ENCODE data around the gene MYMK. TPM values are rescaled to one million over a fixed set of nuclear protein-coding genes. Genes with fewer than 3 reads are reported as not detected.

The MYMK gene
- total RNA-seq, 1 donor from 2014 or later = not detected

- H3K27ac Mint-ChIP-seq = no peak overlapping the region
- no peak for DNase-seq (ENCODE audit: low spot score)
- peaks cover 8% of the 10 kb centered on the region for H3K4me1 Mint-ChIP-seq (ENCODE audit: low read depth)
- no peak overlapping the region for H3K4me3 Mint-ChIP-seq
- peaks cover 12% of the 10 kb centered on the region for H3K27me3 Mint-ChIP-seq (ENCODE audit: insufficient read depth)
- H3K9me3 Mint-ChIP-seq = no peaks in the 10 kb centered on the region
- intact Hi-C loops (cut with micrococcal nuclease) = loop anchor here (5.0 kb wide), 1 partner anchor 138 kb away; the partner anchor contains the start of genes MED22 and RPL7A
- no peaks in the 10 kb centered on the region for H3K36me3 Mint-ChIP-seq (ENCODE audit: low read depth)
Measured at GRCh38 chr9:133484671-133485437, 39.9 kb downstream of the MYMK start.

DNA sequence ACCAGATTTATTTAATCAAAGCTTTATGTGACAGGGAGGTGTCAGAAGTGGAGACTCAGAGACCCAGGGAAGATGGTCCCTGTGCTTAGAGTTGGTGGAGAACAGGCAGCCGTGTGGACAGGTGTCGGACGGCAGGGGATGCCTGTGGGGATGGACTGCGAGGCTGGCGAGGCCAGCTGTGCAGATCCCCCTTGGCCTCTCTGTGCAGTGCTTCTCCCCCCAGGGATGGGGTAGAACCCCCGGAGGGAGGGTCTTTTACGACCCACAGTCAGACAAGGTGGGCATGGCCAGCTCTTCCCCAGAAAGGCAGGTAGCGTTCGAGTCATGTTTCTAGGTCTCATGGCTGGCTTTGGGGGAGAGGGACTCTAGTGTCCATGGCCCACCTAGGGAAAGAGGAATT is 41.1 kb downstream of the MYMK start:
- H3K9me3 Mint-ChIP-seq = no peaks in the 10 kb centered on the region
- intact Hi-C loops (cut with micrococcal nuclease) = no loop called here
- no peaks in the 10 kb centered on the region for H3K36me3 Mint-ChIP-seq (ENCODE audit: low read depth)
- peaks cover 14% of the 10 kb centered on the region for H3K27me3 Mint-ChIP-seq (ENCODE audit: insufficient read depth)
- DNase-seq (ENCODE audit: low spot score) = no peak
- H3K4me3 Mint-ChIP-seq = no peak overlapping the region
- H3K4me1 Mint-ChIP-seq (ENCODE audit: low read depth) = peaks cover 13% of the 10 kb centered on the region
- H3K27ac Mint-ChIP-seq = no peak overlapping the region

- Mint-ChIP-seq H3K4me3 (peak within 1 kb of the TSS; percentile 79), H3K9me3 (no peaks in the 10 kb centered on the region), H3K27me3 (ENCODE audit: insufficient read depth) (peaks cover 13% of the 10 kb centered on the region), H3K36me3 (ENCODE audit: low read depth) (no peaks in the 10 kb centered on the region), H3K27ac (no peak within 1 kb of the TSS), H3K4me1 (ENCODE audit: low read depth) (peaks cover 6% of the 10 kb centered on the region)
- intact Hi-C loops (cut with micrococcal nuclease) = loop anchor here (1.0 to 2.0 kb wide), 3 partner anchors 20 to 108 kb away; partner anchors contain the start of gene CACFD1
- peak; percentile 82 for DNase-seq (ENCODE audit: low spot score)
Measured at GRCh38 chr9:133478851-133479711, 45.7 kb downstream of the MYMK start, which contains the start of gene SLC2A6. SLC2A6 (minus strand) TSS chr9:133479099; CDS start chr9:133479059, 40 bp downstream.

- no peaks in the 10 kb centered on the region for H3K9me3 Mint-ChIP-seq
- no peak for DNase-seq (ENCODE audit: low spot score)
- H3K4me1 Mint-ChIP-seq (ENCODE audit: low read depth) = peaks cover 6% of the 10 kb centered on the region
- H3K36me3 Mint-ChIP-seq (ENCODE audit: low read depth) = no peaks in the 10 kb centered on the region
- intact Hi-C loops (cut with micrococcal nuclease) = loop anchor here (2.0 kb wide), 2 partner anchors 71 to 107 kb away; no protein-coding TSS in a partner anchor
- peaks cover 10% of the 10 kb centered on the region for H3K27me3 Mint-ChIP-seq (ENCODE audit: insufficient read depth)
- H3K4me3 Mint-ChIP-seq = peak overlapping the region; percentile 58
- no peak overlapping the region for H3K27ac Mint-ChIP-seq
Measured at GRCh38 chr9:133477992-133478850, 46.5 kb downstream of the MYMK start.

GRCh38 chr9:133477461-133477860 is 47.3 kb downstream of the MYMK start:
- Mint-ChIP-seq H3K4me3 (peak overlapping the region; percentile 26), H3K4me1 (ENCODE audit: low read depth) (peaks cover 6% of the 10 kb centered on the region), H3K36me3 (ENCODE audit: low read depth) (no peaks in the 10 kb centered on the region), H3K27me3 (ENCODE audit: insufficient read depth) (peaks cover 6% of the 10 kb centered on the region), H3K9me3 (no peaks in the 10 kb centered on the region), H3K27ac (no peak overlapping the region)
- DNase-seq (ENCODE audit: low spot score) = no peak
- intact Hi-C loops (cut with micrococcal nuclease) = no loop called here

DNA sequence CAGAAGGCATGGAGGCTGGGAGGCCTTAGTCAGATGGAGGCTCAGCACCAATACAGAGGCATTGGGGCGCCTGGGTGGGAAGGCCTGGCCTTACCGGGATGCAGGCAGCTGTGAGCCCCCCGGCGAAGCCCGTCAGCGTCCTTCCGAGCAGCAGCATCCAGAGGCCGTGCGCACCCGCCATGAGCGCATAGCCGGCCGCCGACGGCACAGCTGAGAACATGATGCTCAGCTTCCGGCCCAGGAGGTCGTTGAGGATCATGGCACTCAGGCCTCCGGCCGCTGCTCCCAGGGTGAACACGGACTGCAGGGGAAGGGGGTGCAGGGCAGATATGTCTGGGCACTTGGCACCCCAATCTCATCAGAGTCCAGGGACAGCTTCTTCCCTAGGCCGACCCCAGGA is 47.8 kb downstream of the MYMK start:
- peaks cover 6% of the 10 kb centered on the region for H3K27me3 Mint-ChIP-seq (ENCODE audit: insufficient read depth)
- intact Hi-C loops (cut with micrococcal nuclease) = no loop called here
- no peaks in the 10 kb centered on the region for H3K36me3 Mint-ChIP-seq (ENCODE audit: low read depth)
- no peak for DNase-seq (ENCODE audit: low spot score)
- no peak overlapping the region for H3K27ac Mint-ChIP-seq
- H3K9me3 Mint-ChIP-seq = no peaks in the 10 kb centered on the region
- no peak overlapping the region for H3K4me3 Mint-ChIP-seq
- peaks cover 6% of the 10 kb centered on the region for H3K4me1 Mint-ChIP-seq (ENCODE audit: low read depth)

GRCh38 chr9:133476036-133476931 is 48.5 kb downstream of the MYMK start:
- no peak overlapping the region for H3K4me3 Mint-ChIP-seq
- intact Hi-C loops (cut with micrococcal nuclease) = no loop called here
- H3K27me3 Mint-ChIP-seq (ENCODE audit: insufficient read depth) = peaks cover 5% of the 10 kb centered on the region
- H3K36me3 Mint-ChIP-seq (ENCODE audit: low read depth) = no peaks in the 10 kb centered on the region
- H3K9me3 Mint-ChIP-seq = no peaks in the 10 kb centered on the region
- H3K4me1 Mint-ChIP-seq (ENCODE audit: low read depth) = peaks cover 6% of the 10 kb centered on the region
- H3K27ac Mint-ChIP-seq = no peak overlapping the region
- DNase-seq (ENCODE audit: low spot score) = no peak

DNA sequence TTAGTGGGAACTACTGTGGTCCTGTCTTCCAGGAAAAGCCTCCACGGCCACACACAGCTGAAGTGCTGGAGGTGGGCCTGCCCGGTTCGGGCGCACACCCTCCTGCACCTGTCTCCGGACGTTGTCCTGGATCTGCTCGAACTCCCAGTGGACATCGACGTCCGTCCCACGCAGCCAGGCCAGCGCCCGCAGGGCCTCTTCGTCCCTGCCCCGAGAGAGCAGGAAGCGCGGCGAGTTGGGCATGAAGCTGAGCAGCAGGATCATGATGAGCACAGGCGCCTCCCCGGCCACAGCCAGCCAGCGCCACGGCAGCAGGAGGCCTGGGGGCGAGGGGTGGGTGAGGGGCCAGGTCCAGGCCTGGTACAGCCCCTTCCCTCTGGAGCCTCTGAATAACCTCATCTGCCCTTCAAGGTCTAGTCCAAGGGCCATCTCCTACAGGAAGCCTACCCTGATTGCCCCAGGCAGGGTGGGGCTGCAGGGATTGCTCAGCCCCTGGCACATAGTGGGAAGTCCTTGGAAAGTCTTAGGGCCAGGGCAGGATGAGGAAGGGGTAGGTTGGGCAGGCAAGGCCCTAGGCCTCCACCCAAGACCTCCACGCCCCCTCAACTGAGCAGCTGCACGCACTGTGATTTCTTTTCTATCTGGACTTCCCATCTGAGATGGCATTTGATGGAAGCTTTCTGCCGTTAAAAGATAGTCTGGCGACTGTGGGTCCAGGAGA is 49.3 kb downstream of the MYMK start:
- intact Hi-C loops (cut with micrococcal nuclease) = no loop called here
- H3K27me3 Mint-ChIP-seq (ENCODE audit: insufficient read depth) = peaks cover 3% of the 10 kb centered on the region
- H3K36me3 Mint-ChIP-seq (ENCODE audit: low read depth) = no peaks in the 10 kb centered on the region
- H3K9me3 Mint-ChIP-seq = no peaks in the 10 kb centered on the region
- no peak for DNase-seq (ENCODE audit: low spot score)
- no peak overlapping the region for H3K4me3 Mint-ChIP-seq
- peaks cover 6% of the 10 kb centered on the region for H3K4me1 Mint-ChIP-seq (ENCODE audit: low read depth)
- H3K27ac Mint-ChIP-seq = no peak overlapping the region

- no peaks in the 10 kb centered on the region for H3K9me3 Mint-ChIP-seq
- peaks cover 4% of the 10 kb centered on the region for H3K4me1 Mint-ChIP-seq (ENCODE audit: low read depth)
- no peak overlapping the region for H3K4me3 Mint-ChIP-seq
- no peak overlapping the region for H3K27ac Mint-ChIP-seq
- intact Hi-C loops (cut with micrococcal nuclease) = no loop called here
- H3K27me3 Mint-ChIP-seq (ENCODE audit: insufficient read depth) = peaks cover 2% of the 10 kb centered on the region
- no peaks in the 10 kb centered on the region for H3K36me3 Mint-ChIP-seq (ENCODE audit: low read depth)
- DNase-seq (ENCODE audit: low spot score) = no peak
Measured at GRCh38 chr9:133474853-133475252, 49.9 kb downstream of the MYMK start.

- no peak for DNase-seq (ENCODE audit: low spot score)
- Mint-ChIP-seq H3K4me1 (ENCODE audit: low read depth) (no peaks in the 10 kb centered on the region), H3K27me3 (ENCODE audit: insufficient read depth) (no peaks in the 10 kb centered on the region), H3K4me3 (no peak overlapping the region), H3K9me3 (no peaks in the 10 kb centered on the region), H3K36me3 (ENCODE audit: low read depth) (no peaks in the 10 kb centered on the region), H3K27ac (no peak overlapping the region)
- intact Hi-C loops (cut with micrococcal nuclease) = no loop called here
Measured at GRCh38 chr9:133474215-133474614, 50.5 kb downstream of the MYMK start.

- H3K27me3 Mint-ChIP-seq (ENCODE audit: insufficient read depth) = no peaks in the 10 kb centered on the region
- H3K27ac Mint-ChIP-seq = no peak overlapping the region
- no peaks in the 10 kb centered on the region for H3K4me1 Mint-ChIP-seq (ENCODE audit: low read depth)
- intact Hi-C loops (cut with micrococcal nuclease) = no loop called here
- H3K4me3 Mint-ChIP-seq = no peak overlapping the region
- DNase-seq (ENCODE audit: low spot score) = no peak
- H3K36me3 Mint-ChIP-seq (ENCODE audit: low read depth) = no peaks in the 10 kb centered on the region
- H3K9me3 Mint-ChIP-seq = no peaks in the 10 kb centered on the region
Measured at GRCh38 chr9:133473743-133474142, 51.0 kb downstream of the MYMK start.

All from activated T-helper 1 cell treated with anti-CD3 and anti-CD28 coated beads, Interleukin-12 subunit alpha, Interleukin-12 subunit beta, Interleukin-2, Interleukin-4 antibody, amounts not matched to agents 30 ng/mL and 10 ng/mL and 1 ng/mL, durations not matched to agents 14 hours and 24 hours and 36 hours (primary cell).